Panc1 (cell line): ENCODE data around the gene GRIA3. TPM values are rescaled to one million over a fixed set of nuclear protein-coding genes. Genes with fewer than 3 reads are reported as not detected.

ENCODE experiments used
- ATAC-seq: fragments of 200-7000 bp; cut with Tn5 transposase; 2 replicates; pipeline ENCODE4 v1.9.1; 2020; ENCODE audit warnings: mild to moderate bottlenecking, moderate library complexity
- BruUV-seq: library from RNA; stranded (reverse); fragments of 400-500 nt; replicated peaks from 2 replicates; lab custom pipeline; 2021; lab: Mats Ljungman, UMichigan
- CTCF ChIA-PET: fragments of 300-600 bp; sonication (Branson Sonifier 250); formaldehyde crosslinking; loops from one replicate; lab custom pipeline; 2022; ENCODE audit warnings: antibody characterized with exemption; lab: Charles Lee
- POLR2A ChIA-PET: fragments of 300-600 bp; sonication (Branson Sonifier 250); formaldehyde crosslinking; loops from one replicate; lab custom pipeline; 2022; ENCODE audit warnings: antibody characterized with exemption; lab: Charles Lee
- DNase-seq: peaks from one replicate; pipeline ENCODE4 v3.0.0-alpha.2; 2010; ENCODE audit warnings: low read depth, low spot score
- H3K27ac ChIP-seq: 2 replicates; pipeline ENCODE4 v1.5.1; 2011; ENCODE audit warnings: mild to moderate bottlenecking, low read length, inconsistent platforms
- H3K27me3 ChIP-seq: fragments of 200-500 bp; sonication (Bioruptor generic); 2 replicates; pipeline ENCODE4 v1.6.0; 2014; ENCODE audit warnings: low read length, inconsistent platforms; ENCODE audit not compliant: control insufficient read depth, insufficient read depth
- H3K36me3 ChIP-seq: fragments of 200-500 bp; sonication (Bioruptor generic); 2 replicates; pipeline ENCODE4 v1.5.1; 2014; ENCODE audit warnings: inconsistent platforms, mild to moderate bottlenecking, low read length, moderate library complexity; ENCODE audit not compliant: control insufficient read depth, insufficient read depth
- H3K4me1 ChIP-seq: 2 replicates; pipeline ENCODE4 v1.5.1; 2011; ENCODE audit warnings: inconsistent platforms, mild to moderate bottlenecking, low read length, moderate library complexity; ENCODE audit not compliant: control insufficient read depth, insufficient read depth
- H3K4me3 ChIP-seq, 2 experiments: 2 replicates each; pipeline ENCODE4 v1.5.1; 2011 to 2012; ENCODE audit warnings: low read depth in 2 of 2, low read length in 2 of 2, mild to moderate bottlenecking in 2 of 2, inconsistent platforms in 1 of 2, moderate library complexity in 1 of 2
- H3K9me3 ChIP-seq: fragments of 200-500 bp; sonication (Bioruptor generic); 2 replicates; pipeline ENCODE4 v1.5.1; 2014; ENCODE audit warnings: low read depth, mild to moderate bottlenecking, inconsistent platforms, low read length, moderate library complexity; ENCODE audit not compliant: control insufficient read depth, insufficient read depth
- POLR2AphosphoS5 ChIP-seq: IDR thresholded peaks from 2 replicates; pipeline ENCODE4 v1.6.1; 2012; ENCODE audit warnings: mild to moderate bottlenecking, low read depth, low read length, moderate library complexity
- SIN3A ChIP-seq: IDR thresholded peaks from 2 replicates; pipeline ENCODE4 v1.6.1; 2012; ENCODE audit warnings: low read depth, mild to moderate bottlenecking, low read length, moderate library complexity, borderline replicate concordance; ENCODE audit not compliant: insufficient read depth
- TCF7L2 ChIP-seq: IDR thresholded peaks from 2 replicates; pipeline ENCODE4 v1.6.1; 2011; ENCODE audit warnings: mild to moderate bottlenecking, low read depth, low read length, inconsistent platforms
- in situ Hi-C: cut with HindIII; loops from 2 replicates; pipeline ENCODE4 v1.10.0; 2016; ENCODE audit warnings: low sequenced_read_pairs, low pct_unique_long_range_greater_than_20kb
- intact Hi-C: fragments of 100-400 bp; cut with micrococcal nuclease; formaldehyde crosslinking; loops from one replicate; pipeline ENCODE4 v1.10.0; 2022; ENCODE audit not compliant: unreplicated experiment
- total RNA-seq: library from RNA; stranded (reverse); gene quantifications from one replicate; pipeline ENCODE4 v1.2.1, GENCODE V29; 2021; ENCODE audit not compliant: unreplicated experiment
- TF ChIP-seq, protein P1 (sequence below): fragments of 450-650 bp; IDR thresholded peaks from 2 replicates; pipeline ENCODE4 v1.5.1; 2017; ENCODE audit warnings: mild to moderate bottlenecking
- TF ChIP-seq, protein P2 (sequence below), 2 experiments: IDR thresholded peaks; 2 replicates each; pipeline ENCODE4 v1.6.1; 2011 to 2012; ENCODE audit warnings: low read depth in 2 of 2, control low read depth in 1 of 2, low read length in 1 of 2, mild to moderate bottlenecking in 1 of 2, moderate library complexity in 1 of 2; ENCODE audit not compliant: insufficient read depth in 1 of 2

Gene GRIA3
- total RNA-seq, 1 experiment from 2014 or later: not detected

DNA sequence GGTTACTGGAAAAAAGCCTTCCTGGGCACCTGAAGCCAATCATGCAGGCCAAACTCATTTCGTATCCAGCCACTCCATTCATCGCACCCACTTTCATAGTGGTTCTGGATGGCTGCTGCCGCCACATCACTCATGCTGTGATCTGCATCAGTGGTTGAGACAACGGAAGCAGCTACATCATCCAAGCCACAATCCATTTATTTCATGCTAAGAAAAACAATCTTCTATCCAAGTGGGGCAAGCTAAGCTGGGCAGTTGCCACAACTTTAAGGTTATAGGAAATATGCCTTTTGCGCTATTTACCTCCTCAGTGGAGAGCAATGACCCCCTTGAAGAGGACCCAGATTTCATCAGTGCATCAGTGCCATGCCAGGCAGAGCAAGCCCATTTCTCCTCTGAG, 124.6 kb downstream of the GRIA3 start:
- TF ChIP-seq, protein P1, sequence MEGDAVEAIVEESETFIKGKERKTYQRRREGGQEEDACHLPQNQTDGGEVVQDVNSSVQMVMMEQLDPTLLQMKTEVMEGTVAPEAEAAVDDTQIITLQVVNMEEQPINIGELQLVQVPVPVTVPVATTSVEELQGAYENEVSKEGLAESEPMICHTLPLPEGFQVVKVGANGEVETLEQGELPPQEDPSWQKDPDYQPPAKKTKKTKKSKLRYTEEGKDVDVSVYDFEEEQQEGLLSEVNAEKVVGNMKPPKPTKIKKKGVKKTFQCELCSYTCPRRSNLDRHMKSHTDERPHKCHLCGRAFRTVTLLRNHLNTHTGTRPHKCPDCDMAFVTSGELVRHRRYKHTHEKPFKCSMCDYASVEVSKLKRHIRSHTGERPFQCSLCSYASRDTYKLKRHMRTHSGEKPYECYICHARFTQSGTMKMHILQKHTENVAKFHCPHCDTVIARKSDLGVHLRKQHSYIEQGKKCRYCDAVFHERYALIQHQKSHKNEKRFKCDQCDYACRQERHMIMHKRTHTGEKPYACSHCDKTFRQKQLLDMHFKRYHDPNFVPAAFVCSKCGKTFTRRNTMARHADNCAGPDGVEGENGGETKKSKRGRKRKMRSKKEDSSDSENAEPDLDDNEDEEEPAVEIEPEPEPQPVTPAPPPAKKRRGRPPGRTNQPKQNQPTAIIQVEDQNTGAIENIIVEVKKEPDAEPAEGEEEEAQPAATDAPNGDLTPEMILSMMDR: no peak
- TF ChIP-seq TCF7L2: no peak
- TF ChIP-seq POLR2AphosphoS5: no peak
- TF ChIP-seq, protein P2, sequence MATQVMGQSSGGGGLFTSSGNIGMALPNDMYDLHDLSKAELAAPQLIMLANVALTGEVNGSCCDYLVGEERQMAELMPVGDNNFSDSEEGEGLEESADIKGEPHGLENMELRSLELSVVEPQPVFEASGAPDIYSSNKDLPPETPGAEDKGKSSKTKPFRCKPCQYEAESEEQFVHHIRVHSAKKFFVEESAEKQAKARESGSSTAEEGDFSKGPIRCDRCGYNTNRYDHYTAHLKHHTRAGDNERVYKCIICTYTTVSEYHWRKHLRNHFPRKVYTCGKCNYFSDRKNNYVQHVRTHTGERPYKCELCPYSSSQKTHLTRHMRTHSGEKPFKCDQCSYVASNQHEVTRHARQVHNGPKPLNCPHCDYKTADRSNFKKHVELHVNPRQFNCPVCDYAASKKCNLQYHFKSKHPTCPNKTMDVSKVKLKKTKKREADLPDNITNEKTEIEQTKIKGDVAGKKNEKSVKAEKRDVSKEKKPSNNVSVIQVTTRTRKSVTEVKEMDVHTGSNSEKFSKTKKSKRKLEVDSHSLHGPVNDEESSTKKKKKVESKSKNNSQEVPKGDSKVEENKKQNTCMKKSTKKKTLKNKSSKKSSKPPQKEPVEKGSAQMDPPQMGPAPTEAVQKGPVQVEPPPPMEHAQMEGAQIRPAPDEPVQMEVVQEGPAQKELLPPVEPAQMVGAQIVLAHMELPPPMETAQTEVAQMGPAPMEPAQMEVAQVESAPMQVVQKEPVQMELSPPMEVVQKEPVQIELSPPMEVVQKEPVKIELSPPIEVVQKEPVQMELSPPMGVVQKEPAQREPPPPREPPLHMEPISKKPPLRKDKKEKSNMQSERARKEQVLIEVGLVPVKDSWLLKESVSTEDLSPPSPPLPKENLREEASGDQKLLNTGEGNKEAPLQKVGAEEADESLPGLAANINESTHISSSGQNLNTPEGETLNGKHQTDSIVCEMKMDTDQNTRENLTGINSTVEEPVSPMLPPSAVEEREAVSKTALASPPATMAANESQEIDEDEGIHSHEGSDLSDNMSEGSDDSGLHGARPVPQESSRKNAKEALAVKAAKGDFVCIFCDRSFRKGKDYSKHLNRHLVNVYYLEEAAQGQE (IDR thresholded peaks at IDR 0.05; ENCODE audit: insufficient read depth in 1 of 2, low read depth in 2 of 2, low read length in 1 of 2): no peak
- TF ChIP-seq SIN3A: no peak
- no peak for ATAC-seq
- CTCF ChIA-PET: no interaction called here
- in situ Hi-C loops: no loop called here
- Histone ChIP-seq H3K4me3 (no peak overlapping the region), H3K36me3 (no peaks in the 10 kb centered on the region), H3K9me3 (no peaks in the 10 kb centered on the region), H3K4me1 (no peaks in the 10 kb centered on the region), H3K27me3 (no peaks in the 10 kb centered on the region), H3K27ac (no peak overlapping the region)
- POLR2A ChIA-PET: no interaction called here
- intact Hi-C loops: no loop called here
- no peak for DNase-seq
- no TSS peak for BruUV-seq

DNA sequence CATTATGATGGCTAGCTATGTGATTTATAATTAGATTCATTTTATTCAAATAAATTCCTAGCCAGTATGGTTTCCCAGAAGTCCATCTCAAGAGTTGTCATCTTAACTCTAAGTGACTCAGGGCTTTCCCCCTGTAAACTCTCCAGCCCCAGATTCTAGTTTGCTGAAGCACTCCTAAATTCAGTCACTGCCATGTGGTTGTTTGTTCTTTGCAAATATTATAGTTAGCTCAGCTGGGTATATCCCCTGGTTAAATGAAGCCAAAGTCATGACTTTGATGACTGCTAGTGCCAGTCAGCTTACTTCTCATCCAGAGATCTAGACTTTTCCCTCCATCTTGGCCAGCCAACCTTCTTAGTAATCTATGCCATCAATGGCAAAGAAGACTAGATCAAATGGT, 126.0 kb downstream of the GRIA3 start:
- no peaks in the 10 kb centered on the region for H3K9me3 ChIP-seq
- no peak for TF ChIP-seq SIN3A
- ATAC-seq (no peak), DNase-seq (no peak)
- no peak overlapping the region for H3K27ac ChIP-seq
- POLR2A ChIA-PET: no interaction called here
- CTCF ChIA-PET: no interaction called here
- intact Hi-C loops: no loop called here
- no peaks in the 10 kb centered on the region for H3K36me3 ChIP-seq
- no TSS peak for BruUV-seq
- H3K27me3 ChIP-seq: no peaks in the 10 kb centered on the region
- in situ Hi-C loops: no loop called here
- no peaks in the 10 kb centered on the region for H3K4me1 ChIP-seq
- H3K4me3 ChIP-seq: no peak overlapping the region

DNA sequence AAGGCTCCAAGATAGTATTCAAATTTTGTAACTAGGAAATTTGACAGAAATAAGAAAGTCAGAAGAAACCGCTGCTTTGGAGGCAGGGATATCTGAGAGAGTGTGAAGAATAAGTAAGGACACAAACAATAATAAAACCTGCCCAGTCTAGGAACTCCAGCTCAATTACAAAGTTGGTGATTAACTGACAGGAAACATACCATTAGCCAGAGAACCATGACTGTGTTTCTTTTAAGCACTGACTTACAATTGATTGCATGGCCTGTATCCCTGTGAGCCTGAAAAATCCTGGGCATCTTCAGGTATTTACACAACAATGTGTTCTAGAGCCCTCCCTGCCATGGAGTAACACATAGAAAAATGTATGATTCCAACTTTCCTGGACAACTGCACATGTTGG, 127.4 kb downstream of the GRIA3 start:
- no peak overlapping the region for H3K27ac ChIP-seq
- ChIA-PET POLR2A (no interaction called here), CTCF (no interaction called here)
- ATAC-seq: no peak
- no peaks in the 10 kb centered on the region for H3K9me3 ChIP-seq
- no peaks in the 10 kb centered on the region for H3K4me1 ChIP-seq
- no peaks in the 10 kb centered on the region for H3K36me3 ChIP-seq
- TF ChIP-seq POLR2AphosphoS5 (no peak), TCF7L2 (no peak), SIN3A (no peak)
- TF ChIP-seq, protein P1: no peak
- TF ChIP-seq, protein P2 (IDR thresholded peaks at IDR 0.05; ENCODE audit: insufficient read depth in 1 of 2, low read depth in 2 of 2, low read length in 1 of 2): no peak
- no peak overlapping the region for H3K4me3 ChIP-seq
- no peaks in the 10 kb centered on the region for H3K27me3 ChIP-seq
- in situ Hi-C loops (no loop called here), intact Hi-C loops (no loop called here)
- DNase-seq: no peak
- BruUV-seq: no TSS peak
